Transverse colon (tissue), 4 donors: Measurements from ENCODE around the gene BPHL.

Experiments
- EP300 ChIP-seq: sonication (generic); formaldehyde crosslinking; IDR thresholded peaks from one replicate; pipeline ENCODE4 v1.6.1; 2017; ENCODE audit warnings: antibody characterized with exemption, low read depth
- POLR2AphosphoS5 ChIP-seq, 3 donors: sonication (generic); formaldehyde crosslinking; IDR thresholded peaks; one replicate each; pipeline ENCODE4 v1.6.1; 2016; ENCODE audit warnings: antibody characterized with exemption in 3 of 3
- TF ChIP-seq, protein P1 (sequence below), 5 experiments: fragments of 200-600 bp in 3 of 5; fragments of 450-650 bp in 2 of 5; sonication (generic) in 3 of 5; IDR thresholded peaks; 1 replicate in 2 of 5; 2 replicates in 3 of 5; pipeline ENCODE4 v1.5.1; 2016 to 2017; ENCODE audit warnings: antibody characterized with exemption in 5 of 5, inconsistent platforms in 3 of 5, mild to moderate bottlenecking in 2 of 5, moderate library complexity in 1 of 5

DNA sequence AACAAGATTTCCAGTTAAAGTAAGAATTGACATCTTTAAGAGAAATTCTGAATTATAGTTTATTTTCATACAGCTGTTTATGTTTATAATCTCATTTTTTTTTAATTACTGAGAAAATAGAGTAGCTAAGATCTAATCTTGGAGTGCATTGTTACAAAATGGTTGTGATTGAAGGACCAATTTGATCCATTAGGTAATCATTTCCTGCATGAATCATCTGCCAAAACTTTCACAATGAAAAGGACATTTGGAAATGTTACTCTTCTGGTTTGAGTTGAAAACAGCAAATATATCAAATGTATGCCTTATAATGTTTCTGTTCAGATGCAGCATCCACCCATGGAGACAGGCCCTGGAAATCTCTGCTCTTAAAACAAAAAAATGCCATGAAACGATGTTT, 19.8 kb downstream of the BPHL start:
- TF ChIP-seq POLR2AphosphoS5 (IDR thresholded peaks at IDR 0.05) = no peak
- no peak for TF ChIP-seq EP300
- TF ChIP-seq, protein P1, sequence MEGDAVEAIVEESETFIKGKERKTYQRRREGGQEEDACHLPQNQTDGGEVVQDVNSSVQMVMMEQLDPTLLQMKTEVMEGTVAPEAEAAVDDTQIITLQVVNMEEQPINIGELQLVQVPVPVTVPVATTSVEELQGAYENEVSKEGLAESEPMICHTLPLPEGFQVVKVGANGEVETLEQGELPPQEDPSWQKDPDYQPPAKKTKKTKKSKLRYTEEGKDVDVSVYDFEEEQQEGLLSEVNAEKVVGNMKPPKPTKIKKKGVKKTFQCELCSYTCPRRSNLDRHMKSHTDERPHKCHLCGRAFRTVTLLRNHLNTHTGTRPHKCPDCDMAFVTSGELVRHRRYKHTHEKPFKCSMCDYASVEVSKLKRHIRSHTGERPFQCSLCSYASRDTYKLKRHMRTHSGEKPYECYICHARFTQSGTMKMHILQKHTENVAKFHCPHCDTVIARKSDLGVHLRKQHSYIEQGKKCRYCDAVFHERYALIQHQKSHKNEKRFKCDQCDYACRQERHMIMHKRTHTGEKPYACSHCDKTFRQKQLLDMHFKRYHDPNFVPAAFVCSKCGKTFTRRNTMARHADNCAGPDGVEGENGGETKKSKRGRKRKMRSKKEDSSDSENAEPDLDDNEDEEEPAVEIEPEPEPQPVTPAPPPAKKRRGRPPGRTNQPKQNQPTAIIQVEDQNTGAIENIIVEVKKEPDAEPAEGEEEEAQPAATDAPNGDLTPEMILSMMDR (IDR thresholded peaks at IDR 0.05) = no peak
